OCI-LY1 (cell line): ENCODE results near the gene SRRM2.

Source experiments
- CTCF ChIP-seq: fragments of 200-600 bp; sonication (generic), shearing (Covaris generic); IDR thresholded peaks from 2 replicates; pipeline ENCODE4 v1.5.1; 2017; ENCODE audit warnings: mild to moderate bottlenecking, antibody characterized with exemption, low read length, moderate library complexity, mixed read lengths
- EZH2 ChIP-seq: fragments of 200-600 bp; sonication (generic), shearing (Covaris generic); IDR thresholded peaks from 2 replicates; pipeline ENCODE4 v1.8.0; 2017; ENCODE audit warnings: borderline replicate concordance, mixed run types, mild to moderate bottlenecking, antibody characterized with exemption, low read length, moderate library complexity, mixed read lengths

DNA sequence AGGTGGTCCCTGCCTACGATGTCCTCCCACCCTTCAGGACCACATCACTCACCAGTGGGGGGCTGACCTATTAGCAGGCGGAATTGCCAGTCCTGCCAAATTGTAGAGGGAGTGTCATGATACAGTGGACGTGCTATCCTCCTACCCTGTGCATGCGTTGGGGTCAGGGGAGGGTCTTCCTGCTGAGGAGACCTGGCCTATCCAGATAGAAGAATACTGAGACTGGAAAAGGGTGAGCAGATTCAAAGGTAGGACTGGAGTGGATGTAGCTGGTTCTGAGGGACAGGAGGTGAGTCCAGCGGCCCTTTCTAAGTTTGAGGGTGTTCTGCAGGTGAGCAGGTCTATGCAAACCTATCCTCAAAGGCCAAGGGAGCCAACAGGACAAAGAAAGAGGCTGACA, 53.8 kb downstream of the SRRM2 start:
- TF ChIP-seq CTCF (no peak), EZH2 (no peak)
